PC-9 (cell line): ENCODE data around the gene ZEB2. TPM values are rescaled to one million over a fixed set of nuclear protein-coding genes. Genes with fewer than 3 reads are reported as not detected.

Experiments used
- BruUV-seq: library from RNA; stranded (reverse); fragments of 400-500 nt; replicated peaks from 2 replicates; lab custom pipeline; 2021; lab: Mats Ljungman, UMichigan
- CTCF ChIA-PET: fragments of 300-600 bp; sonication (Branson Sonifier 250); formaldehyde crosslinking; loops from one replicate; lab custom pipeline; 2022; ENCODE audit warnings: antibody characterized with exemption; lab: Charles Lee
- POLR2A ChIA-PET: fragments of 300-600 bp; sonication (Branson Sonifier 250); formaldehyde crosslinking; loops from one replicate; lab custom pipeline; 2022; ENCODE audit warnings: antibody characterized with exemption; ENCODE audit not compliant: unreplicated experiment; lab: Charles Lee
- DNase-seq, 2 experiments: peaks; one replicate each; pipeline versions ENCODE4 v3.0.0 to v3.0.0-alpha.2; 2015 to 2022; ENCODE audit warnings: mixed read lengths in 1 of 2
- H2AFZ ChIP-seq: fragments of 200-600 bp; sonication (generic); 2 replicates; pipeline ENCODE4 v1.8.1; 2017; ENCODE audit warnings: antibody characterized with exemption
- H3F3A ChIP-seq: fragments of 200-600 bp; sonication (generic); 2 replicates; pipeline ENCODE4 v1.8.1; 2017; ENCODE audit warnings: antibody characterized with exemption, mild to moderate bottlenecking, low read depth; ENCODE audit not compliant: insufficient read depth
- H3K27ac ChIP-seq: fragments of 200-600 bp; sonication (generic); 2 replicates; pipeline ENCODE4 v1.6.1; 2016; ENCODE audit warnings: mixed run types
- H3K27me3 ChIP-seq: fragments of 200-600 bp; sonication (generic); 2 replicates; pipeline ENCODE4 v1.6.1; 2016; ENCODE audit warnings: low read depth, mixed run types; ENCODE audit not compliant: insufficient read depth
- H3K36me3 ChIP-seq: fragments of 200-600 bp; sonication (generic); 2 replicates; pipeline ENCODE4 v1.6.1; 2016; ENCODE audit warnings: low read depth, mixed run types
- H3K4me1 ChIP-seq: fragments of 200-600 bp; sonication (generic); replicated peaks from 2 replicates; pipeline ENCODE4 v1.6.1; 2016; ENCODE audit warnings: mixed run types; ENCODE audit not compliant: insufficient read depth
- H3K4me2 ChIP-seq: fragments of 200-600 bp; sonication (generic); 2 replicates; pipeline ENCODE4 v1.6.1; 2017; ENCODE audit warnings: mixed run types
- H3K4me3 ChIP-seq: fragments of 200-600 bp; sonication (generic); 2 replicates; pipeline ENCODE4 v1.6.1; 2016; ENCODE audit warnings: mixed run types
- H3K79me2 ChIP-seq: fragments of 200-600 bp; sonication (generic); 2 replicates; pipeline ENCODE4 v1.6.1; 2017; ENCODE audit warnings: low read depth, mixed run types
- H3K9me2 ChIP-seq: fragments of 200-600 bp; sonication (generic); 2 replicates; pipeline ENCODE4 v1.8.1; 2017; ENCODE audit warnings: mild to moderate bottlenecking; ENCODE audit not compliant: insufficient read depth
- H3K9me3 ChIP-seq: fragments of 200-600 bp; sonication (generic); 2 replicates; pipeline ENCODE4 v1.8.1; 2016; ENCODE audit warnings: low read depth; ENCODE audit not compliant: insufficient read depth
- H4K20me1 ChIP-seq: fragments of 200-600 bp; sonication (generic); 2 replicates; pipeline ENCODE4 v1.8.1; 2017; ENCODE audit not compliant: insufficient read depth
- EZH2 ChIP-seq: fragments of 200-600 bp; sonication (generic); IDR thresholded peaks from 2 replicates; pipeline ENCODE4 v1.8.0; 2017; ENCODE audit warnings: antibody characterized with exemption, low read depth
- intact Hi-C: fragments of 100-400 bp; cut with micrococcal nuclease; formaldehyde crosslinking; loops from one replicate; pipeline ENCODE4 v1.10.0; 2022; ENCODE audit not compliant: unreplicated experiment
- total RNA-seq: library from RNA; stranded (reverse); gene quantifications from 2 replicates; pipeline ENCODE4 v1.2.3, GENCODE V29; 2021
- TF ChIP-seq, protein P1 (sequence below): fragments of 200-600 bp; sonication (generic); conservative IDR thresholded peaks from 2 replicates; pipeline ENCODE4 v1.6.1; 2017; ENCODE audit warnings: mixed run types, antibody characterized with exemption, mild to moderate bottlenecking, moderate library complexity

ZEB2 gene
- total RNA-seq, 1 experiment from 2014 or later, result 0.09 TPM

DNA sequence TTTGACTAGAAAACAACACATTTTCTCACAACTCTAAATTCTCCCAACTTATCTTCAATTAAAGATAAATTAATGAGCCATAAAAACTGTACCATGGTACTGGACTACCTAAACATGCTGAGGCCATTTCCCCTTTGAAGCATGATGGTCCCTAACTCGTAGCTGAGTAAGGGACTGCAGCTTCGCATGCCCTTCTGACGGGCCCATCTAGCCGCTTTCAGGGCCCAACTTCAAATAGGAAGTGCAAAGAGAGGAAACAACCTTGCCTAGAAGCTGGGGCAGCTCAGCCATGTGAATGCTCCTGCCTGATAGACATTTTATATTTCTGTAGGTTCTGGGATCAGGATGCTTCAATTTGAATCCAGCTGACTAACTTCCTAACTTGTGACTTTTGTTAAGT lies 72.4 kb downstream of the ZEB2 start:
- Histone ChIP-seq H2AFZ (no peak overlapping the region), H3K9me3 (no peaks in the 10 kb centered on the region), H3K27me3 (no peaks in the 10 kb centered on the region), H3K4me3 (no peak overlapping the region), H3K4me2 (no peak overlapping the region), H3K27ac (no peak overlapping the region), H4K20me1 (no peaks in the 10 kb centered on the region), H3K79me2 (no peaks in the 10 kb centered on the region), H3K4me1 (no peaks in the 10 kb centered on the region), H3K36me3 (no peaks in the 10 kb centered on the region), H3F3A (no peaks in the 10 kb centered on the region), H3K9me2 (no peaks in the 10 kb centered on the region)
- intact Hi-C loops, result no loop called here
- no peak for TF ChIP-seq EZH2
- TF ChIP-seq, protein P1, sequence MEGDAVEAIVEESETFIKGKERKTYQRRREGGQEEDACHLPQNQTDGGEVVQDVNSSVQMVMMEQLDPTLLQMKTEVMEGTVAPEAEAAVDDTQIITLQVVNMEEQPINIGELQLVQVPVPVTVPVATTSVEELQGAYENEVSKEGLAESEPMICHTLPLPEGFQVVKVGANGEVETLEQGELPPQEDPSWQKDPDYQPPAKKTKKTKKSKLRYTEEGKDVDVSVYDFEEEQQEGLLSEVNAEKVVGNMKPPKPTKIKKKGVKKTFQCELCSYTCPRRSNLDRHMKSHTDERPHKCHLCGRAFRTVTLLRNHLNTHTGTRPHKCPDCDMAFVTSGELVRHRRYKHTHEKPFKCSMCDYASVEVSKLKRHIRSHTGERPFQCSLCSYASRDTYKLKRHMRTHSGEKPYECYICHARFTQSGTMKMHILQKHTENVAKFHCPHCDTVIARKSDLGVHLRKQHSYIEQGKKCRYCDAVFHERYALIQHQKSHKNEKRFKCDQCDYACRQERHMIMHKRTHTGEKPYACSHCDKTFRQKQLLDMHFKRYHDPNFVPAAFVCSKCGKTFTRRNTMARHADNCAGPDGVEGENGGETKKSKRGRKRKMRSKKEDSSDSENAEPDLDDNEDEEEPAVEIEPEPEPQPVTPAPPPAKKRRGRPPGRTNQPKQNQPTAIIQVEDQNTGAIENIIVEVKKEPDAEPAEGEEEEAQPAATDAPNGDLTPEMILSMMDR, result no peak
- no peak for DNase-seq
- BruUV-seq, result no TSS peak
- CTCF ChIA-PET, result no interaction called here
- POLR2A ChIA-PET, result no interaction called here

DNA sequence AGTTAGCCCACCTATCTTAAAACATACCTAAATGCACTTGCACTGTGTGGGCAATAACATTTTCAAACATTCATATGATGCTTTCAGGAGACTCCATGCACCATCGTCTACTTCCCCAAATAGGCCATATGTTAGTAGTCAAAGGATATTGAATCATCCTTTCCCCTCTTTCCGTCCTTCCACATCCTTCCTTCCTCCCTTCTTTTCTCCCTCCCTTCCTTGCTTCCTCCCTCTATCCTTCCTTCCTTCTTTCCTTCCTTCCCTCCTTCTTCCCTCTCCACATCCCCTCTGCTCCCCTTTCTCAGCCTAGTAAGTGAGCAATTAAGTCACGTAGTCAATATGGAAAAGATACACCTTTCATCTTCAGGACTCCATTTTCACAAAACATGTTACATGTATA lies 73.8 kb downstream of the ZEB2 start:
- Histone ChIP-seq H3F3A (no peaks in the 10 kb centered on the region), H2AFZ (no peak overlapping the region), H3K4me3 (no peak overlapping the region), H3K27ac (no peak overlapping the region), H3K79me2 (no peaks in the 10 kb centered on the region), H3K27me3 (no peaks in the 10 kb centered on the region), H4K20me1 (no peaks in the 10 kb centered on the region), H3K4me1 (no peaks in the 10 kb centered on the region), H3K36me3 (no peaks in the 10 kb centered on the region), H3K9me2 (no peaks in the 10 kb centered on the region), H3K4me2 (no peak overlapping the region), H3K9me3 (no peaks in the 10 kb centered on the region)
- TF ChIP-seq EZH2, result no peak
- TF ChIP-seq, protein P1, result no peak
- intact Hi-C loops, result no loop called here
- BruUV-seq, result no TSS peak
- no peak for DNase-seq
- CTCF ChIA-PET, result no interaction called here
- POLR2A ChIA-PET, result no interaction called here

GRCh38 chr2:144445196-144445595 lies 74.7 kb downstream of the ZEB2 start:
- ChIA-PET CTCF (no interaction called here), POLR2A (no interaction called here)
- BruUV-seq, result no TSS peak

More at GRCh38 chr2:144445196-144445595, 74.7 kb downstream of the ZEB2 start:
- no peaks in the 10 kb centered on the region for H3K9me3 ChIP-seq
- H3K36me3 ChIP-seq, result no peaks in the 10 kb centered on the region
- no peak overlapping the region for H2AFZ ChIP-seq
- no peaks in the 10 kb centered on the region for H3K79me2 ChIP-seq
- H3K9me2 ChIP-seq, result no peaks in the 10 kb centered on the region
- no peak overlapping the region for H3K4me3 ChIP-seq
- H3K4me2 ChIP-seq, result no peak overlapping the region
- no peaks in the 10 kb centered on the region for H4K20me1 ChIP-seq
- no peak for DNase-seq
- intact Hi-C loops, result no loop called here
- H3K27ac ChIP-seq, result no peak overlapping the region
- no peaks in the 10 kb centered on the region for H3K27me3 ChIP-seq
- TF ChIP-seq, protein P1, result no peak
- no peak for TF ChIP-seq EZH2
- no peaks in the 10 kb centered on the region for H3K4me1 ChIP-seq
- H3F3A ChIP-seq, result no peaks in the 10 kb centered on the region
